Measurements from ENCODE around the gene GPR17.
A peak's percentile ranks its signal among the peaks of the same experiment; 100 is the strongest.

The GPR17 gene

DNA sequence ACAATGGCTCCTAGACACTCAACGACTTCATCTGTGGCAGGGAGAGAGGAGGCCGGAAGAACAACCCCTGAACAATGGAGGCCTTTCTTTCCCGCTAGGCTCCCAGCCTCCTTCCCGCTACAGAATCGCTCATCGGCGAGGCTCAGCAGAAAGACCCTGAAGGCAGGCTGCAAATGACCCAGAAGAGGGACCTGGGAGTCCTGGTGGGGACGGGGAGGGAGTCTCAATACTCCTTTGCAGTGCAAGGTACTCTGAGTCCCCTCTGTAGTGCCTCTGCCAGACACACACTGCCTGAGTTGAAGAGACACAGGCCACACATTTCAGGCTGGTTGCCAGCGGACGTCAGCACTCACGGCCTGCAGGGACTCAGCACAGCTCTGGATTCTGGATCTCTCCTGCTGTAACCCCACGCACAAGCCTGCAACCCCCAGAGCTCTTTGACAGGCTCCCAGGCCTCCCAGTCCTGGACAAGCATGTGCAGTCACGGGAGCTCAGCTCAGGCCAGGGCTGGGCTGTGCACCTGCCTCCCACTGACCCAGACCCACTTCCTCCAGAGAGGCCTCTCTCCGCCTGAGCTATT, 6.1 kb downstream of the GPR17 start (continued):
- TF ChIP-seq, protein P1, sequence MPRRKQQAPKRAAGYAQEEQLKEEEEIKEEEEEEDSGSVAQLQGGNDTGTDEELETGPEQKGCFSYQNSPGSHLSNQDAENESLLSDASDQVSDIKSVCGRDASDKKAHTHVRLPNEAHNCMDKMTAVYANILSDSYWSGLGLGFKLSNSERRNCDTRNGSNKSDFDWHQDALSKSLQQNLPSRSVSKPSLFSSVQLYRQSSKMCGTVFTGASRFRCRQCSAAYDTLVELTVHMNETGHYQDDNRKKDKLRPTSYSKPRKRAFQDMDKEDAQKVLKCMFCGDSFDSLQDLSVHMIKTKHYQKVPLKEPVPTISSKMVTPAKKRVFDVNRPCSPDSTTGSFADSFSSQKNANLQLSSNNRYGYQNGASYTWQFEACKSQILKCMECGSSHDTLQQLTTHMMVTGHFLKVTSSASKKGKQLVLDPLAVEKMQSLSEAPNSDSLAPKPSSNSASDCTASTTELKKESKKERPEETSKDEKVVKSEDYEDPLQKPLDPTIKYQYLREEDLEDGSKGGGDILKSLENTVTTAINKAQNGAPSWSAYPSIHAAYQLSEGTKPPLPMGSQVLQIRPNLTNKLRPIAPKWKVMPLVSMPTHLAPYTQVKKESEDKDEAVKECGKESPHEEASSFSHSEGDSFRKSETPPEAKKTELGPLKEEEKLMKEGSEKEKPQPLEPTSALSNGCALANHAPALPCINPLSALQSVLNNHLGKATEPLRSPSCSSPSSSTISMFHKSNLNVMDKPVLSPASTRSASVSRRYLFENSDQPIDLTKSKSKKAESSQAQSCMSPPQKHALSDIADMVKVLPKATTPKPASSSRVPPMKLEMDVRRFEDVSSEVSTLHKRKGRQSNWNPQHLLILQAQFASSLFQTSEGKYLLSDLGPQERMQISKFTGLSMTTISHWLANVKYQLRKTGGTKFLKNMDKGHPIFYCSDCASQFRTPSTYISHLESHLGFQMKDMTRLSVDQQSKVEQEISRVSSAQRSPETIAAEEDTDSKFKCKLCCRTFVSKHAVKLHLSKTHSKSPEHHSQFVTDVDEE (CRISPR knock-in tag; IDR thresholded peaks at IDR 0.05), result peak; percentile 64; the same call in 1 of the 2 replicates
- TF ChIP-seq CSDC2 (CRISPR knock-in tag; IDR thresholded peaks at IDR 0.05) (no peak), TCF4 (CRISPR knock-in tag; IDR thresholded peaks at IDR 0.05; ENCODE audit: borderline replicate concordance) (peak; percentile 82; the same call in 1 of the 2 replicates), TOX (CRISPR knock-in tag; IDR thresholded peaks at IDR 0.05; ENCODE audit: borderline replicate concordance) (no peak)
- TF ChIP-seq, protein P2, sequence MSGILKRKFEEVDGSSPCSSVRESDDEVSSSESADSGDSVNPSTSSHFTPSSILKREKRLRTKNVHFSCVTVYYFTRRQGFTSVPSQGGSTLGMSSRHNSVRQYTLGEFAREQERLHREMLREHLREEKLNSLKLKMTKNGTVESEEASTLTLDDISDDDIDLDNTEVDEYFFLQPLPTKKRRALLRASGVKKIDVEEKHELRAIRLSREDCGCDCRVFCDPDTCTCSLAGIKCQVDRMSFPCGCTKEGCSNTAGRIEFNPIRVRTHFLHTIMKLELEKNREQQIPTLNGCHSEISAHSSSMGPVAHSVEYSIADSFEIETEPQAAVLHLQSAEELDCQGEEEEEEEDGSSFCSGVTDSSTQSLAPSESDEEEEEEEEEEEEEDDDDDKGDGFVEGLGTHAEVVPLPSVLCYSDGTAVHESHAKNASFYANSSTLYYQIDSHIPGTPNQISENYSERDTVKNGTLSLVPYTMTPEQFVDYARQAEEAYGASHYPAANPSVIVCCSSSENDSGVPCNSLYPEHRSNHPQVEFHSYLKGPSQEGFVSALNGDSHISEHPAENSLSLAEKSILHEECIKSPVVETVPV (CRISPR knock-in tag; IDR thresholded peaks at IDR 0.05), result no peak
- TF ChIP-seq, protein P3, sequence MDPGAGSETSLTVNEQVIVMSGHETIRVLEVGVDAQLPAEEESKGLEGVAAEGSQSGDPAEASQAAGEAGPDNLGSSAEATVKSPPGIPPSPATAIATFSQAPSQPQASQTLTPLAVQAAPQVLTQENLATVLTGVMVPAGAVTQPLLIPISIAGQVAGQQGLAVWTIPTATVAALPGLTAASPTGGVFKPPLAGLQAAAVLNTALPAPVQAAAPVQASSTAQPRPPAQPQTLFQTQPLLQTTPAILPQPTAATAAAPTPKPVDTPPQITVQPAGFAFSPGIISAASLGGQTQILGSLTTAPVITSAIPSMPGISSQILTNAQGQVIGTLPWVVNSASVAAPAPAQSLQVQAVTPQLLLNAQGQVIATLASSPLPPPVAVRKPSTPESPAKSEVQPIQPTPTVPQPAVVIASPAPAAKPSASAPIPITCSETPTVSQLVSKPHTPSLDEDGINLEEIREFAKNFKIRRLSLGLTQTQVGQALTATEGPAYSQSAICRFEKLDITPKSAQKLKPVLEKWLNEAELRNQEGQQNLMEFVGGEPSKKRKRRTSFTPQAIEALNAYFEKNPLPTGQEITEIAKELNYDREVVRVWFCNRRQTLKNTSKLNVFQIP (CRISPR knock-in tag; IDR thresholded peaks at IDR 0.05; ENCODE audit: borderline replicate concordance, low read depth), result no peak
- TF ChIP-seq, protein P4, sequence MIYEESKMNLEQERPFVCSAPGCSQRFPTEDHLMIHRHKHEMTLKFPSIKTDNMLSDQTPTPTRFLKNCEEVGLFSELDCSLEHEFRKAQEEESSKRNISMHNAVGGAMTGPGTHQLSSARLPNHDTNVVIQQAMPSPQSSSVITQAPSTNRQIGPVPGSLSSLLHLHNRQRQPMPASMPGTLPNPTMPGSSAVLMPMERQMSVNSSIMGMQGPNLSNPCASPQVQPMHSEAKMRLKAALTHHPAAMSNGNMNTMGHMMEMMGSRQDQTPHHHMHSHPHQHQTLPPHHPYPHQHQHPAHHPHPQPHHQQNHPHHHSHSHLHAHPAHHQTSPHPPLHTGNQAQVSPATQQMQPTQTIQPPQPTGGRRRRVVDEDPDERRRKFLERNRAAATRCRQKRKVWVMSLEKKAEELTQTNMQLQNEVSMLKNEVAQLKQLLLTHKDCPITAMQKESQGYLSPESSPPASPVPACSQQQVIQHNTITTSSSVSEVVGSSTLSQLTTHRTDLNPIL (CRISPR knock-in tag; IDR thresholded peaks at IDR 0.05; ENCODE audit: low read depth), result no peak

DNA sequence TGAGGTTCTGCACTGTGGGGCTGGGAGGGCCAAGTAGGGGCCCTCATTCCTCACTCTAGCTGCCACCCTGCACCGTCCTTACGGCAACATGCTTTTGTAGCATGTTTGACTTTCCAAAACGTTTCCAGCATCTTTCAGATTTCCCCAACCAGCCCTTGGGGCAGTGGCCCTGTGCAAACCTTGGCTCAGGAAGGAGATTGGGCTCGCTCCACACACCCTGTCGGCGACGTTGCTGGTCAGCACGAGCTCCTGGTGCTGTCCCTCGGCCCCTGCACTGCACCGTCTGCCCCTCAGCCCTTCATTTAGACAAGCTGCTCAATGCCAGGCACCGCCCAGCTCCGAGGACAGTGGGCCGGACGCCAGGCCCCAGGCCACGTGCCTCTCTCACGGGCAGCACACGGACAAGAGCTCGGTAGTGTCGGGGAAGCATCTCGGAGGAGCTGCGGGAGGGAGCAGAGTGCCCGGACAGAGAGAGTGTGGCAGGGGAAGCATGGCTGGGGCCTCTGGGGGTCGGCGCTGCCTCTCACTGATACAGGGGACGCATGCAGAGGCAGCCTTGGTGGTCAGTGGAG, 6.9 kb downstream of the GPR17 start:
- no peak for ATAC-seq
- no peak for TF ChIP-seq PPARA (CRISPR knock-in tag; IDR thresholded peaks at IDR 0.05; ENCODE audit: borderline replicate concordance)
- no peak for TF ChIP-seq ESRRG (CRISPR knock-in tag; IDR thresholded peaks at IDR 0.05)
- TF ChIP-seq ZFP3 (CRISPR knock-in tag; IDR thresholded peaks at IDR 0.05), result no peak
- TF ChIP-seq GLIS3 (CRISPR knock-in tag; IDR thresholded peaks at IDR 0.05), result no peak
- no peak for TF ChIP-seq ZFP30 (CRISPR knock-in tag; IDR thresholded peaks at IDR 0.05)

DNA sequence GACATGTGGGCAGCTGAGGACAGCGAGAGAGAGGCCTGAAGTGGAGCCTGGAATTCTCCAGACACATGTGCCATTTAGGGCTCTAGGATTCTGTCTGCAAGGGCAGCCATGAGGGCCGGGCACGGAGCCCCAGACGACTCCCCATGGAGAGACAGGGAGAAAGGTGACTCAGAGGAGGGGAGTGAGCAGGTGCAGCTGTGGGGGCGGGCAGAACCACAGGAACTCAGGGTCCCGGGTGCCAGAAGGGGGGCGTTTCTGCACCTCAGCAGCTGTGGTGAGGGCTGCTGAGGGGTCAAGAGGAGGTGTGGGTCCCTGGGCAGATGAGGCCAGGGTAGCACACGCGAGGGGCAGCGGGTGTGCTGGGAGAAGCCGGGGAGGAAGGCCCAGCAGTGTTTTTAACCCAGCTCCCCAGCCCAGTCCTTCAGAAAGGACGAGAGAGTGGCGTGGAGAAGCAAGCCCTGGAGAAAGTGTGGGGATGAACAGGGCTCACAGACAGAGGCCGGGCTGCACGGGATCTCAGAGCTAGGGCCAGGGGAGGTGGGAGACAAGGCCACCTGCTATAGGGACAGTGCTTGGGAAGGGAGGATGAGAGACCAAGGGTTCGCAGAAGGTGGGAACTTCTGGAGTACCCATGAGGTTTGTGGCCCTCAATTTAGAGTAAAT, 7.6 kb downstream of the GPR17 start:
- no peak for ATAC-seq

DNA sequence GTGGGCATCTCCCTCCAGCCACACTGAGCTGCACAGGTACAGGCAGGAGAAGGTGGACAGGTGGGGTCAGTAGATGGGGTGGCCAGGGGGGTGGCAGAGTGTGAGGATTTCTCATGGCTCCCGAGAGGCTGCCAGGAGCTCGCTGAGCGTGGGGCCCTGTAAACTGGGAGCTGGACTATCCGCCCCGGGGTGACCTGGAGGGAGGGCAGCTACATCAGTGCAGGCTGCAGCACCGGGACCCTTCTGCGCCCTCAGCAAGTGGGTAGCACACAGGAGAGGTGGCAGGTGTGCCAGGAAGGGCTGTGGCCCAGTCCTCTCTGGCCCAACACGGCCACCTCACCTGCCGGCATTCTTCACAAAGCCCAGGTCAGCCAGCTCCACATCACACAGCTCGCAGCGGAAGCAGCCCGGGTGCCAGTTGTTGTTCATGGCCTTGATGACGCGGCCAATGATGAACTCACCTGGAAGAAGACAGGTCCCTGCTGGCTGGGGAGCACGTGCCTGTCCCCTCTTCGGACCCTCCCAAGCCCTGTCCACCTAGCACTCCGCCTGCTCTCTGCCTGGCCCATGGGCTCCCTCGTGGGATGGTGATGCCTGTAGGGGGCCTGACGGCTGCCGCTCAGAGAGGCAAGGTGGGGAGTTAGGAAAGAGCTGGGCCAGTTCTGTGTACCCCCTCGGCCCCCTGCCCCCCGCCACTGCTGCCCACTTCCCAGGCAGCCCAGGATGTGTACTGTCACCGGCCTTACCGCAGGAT, 8.3 kb downstream of the GPR17 start:
- no peak for ATAC-seq
- TF ChIP-seq TCF4 (CRISPR knock-in tag; IDR thresholded peaks at IDR 0.05; ENCODE audit: borderline replicate concordance) (no peak), ZNF565 (CRISPR knock-in tag; conservative IDR thresholded peaks at IDR 0.05; ENCODE audit: low read depth) (no peak), ARNTL (CRISPR knock-in tag; IDR thresholded peaks at IDR 0.05; ENCODE audit: borderline replicate concordance, low read depth) (no peak), ESRRG (CRISPR knock-in tag; IDR thresholded peaks at IDR 0.05) (no peak)
- TF ChIP-seq, protein P1 (CRISPR knock-in tag; IDR thresholded peaks at IDR 0.05), result no peak
- TF ChIP-seq, protein P5, sequence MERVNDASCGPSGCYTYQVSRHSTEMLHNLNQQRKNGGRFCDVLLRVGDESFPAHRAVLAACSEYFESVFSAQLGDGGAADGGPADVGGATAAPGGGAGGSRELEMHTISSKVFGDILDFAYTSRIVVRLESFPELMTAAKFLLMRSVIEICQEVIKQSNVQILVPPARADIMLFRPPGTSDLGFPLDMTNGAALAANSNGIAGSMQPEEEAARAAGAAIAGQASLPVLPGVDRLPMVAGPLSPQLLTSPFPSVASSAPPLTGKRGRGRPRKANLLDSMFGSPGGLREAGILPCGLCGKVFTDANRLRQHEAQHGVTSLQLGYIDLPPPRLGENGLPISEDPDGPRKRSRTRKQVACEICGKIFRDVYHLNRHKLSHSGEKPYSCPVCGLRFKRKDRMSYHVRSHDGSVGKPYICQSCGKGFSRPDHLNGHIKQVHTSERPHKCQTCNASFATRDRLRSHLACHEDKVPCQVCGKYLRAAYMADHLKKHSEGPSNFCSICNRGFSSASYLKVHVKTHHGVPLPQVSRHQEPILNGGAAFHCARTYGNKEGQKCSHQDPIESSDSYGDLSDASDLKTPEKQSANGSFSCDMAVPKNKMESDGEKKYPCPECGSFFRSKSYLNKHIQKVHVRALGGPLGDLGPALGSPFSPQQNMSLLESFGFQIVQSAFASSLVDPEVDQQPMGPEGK (CRISPR knock-in tag; IDR thresholded peaks at IDR 0.05; ENCODE audit: borderline replicate concordance), result no peak

More for the DNA sequence above, 7.6 kb downstream of the GPR17 start:
- TF ChIP-seq ZNF70 (CRISPR knock-in tag; IDR thresholded peaks at IDR 0.05) (no peak), CSDC2 (CRISPR knock-in tag; IDR thresholded peaks at IDR 0.05) (no peak), ZC3H10 (CRISPR knock-in tag; IDR thresholded peaks at IDR 0.05) (no peak), ZNF565 (CRISPR knock-in tag; conservative IDR thresholded peaks at IDR 0.05; ENCODE audit: low read depth) (no peak), ESRRG (CRISPR knock-in tag; IDR thresholded peaks at IDR 0.05) (no peak), ZFP30 (CRISPR knock-in tag; IDR thresholded peaks at IDR 0.05) (no peak)
- TF ChIP-seq, protein P2 (CRISPR knock-in tag; IDR thresholded peaks at IDR 0.05), result no peak

Data from SK-N-SH treated with all-trans-retinoic acid at 6 μM for 48 hours (cell line).